H1 (cell line): ENCODE measurements around the gene TRAPPC6A. TPM values are rescaled to one million over a fixed set of nuclear protein-coding genes. Genes with fewer than 3 reads are reported as not detected.

Experiments used
- NANOG ChIP-seq: IDR thresholded peaks from 2 replicates; pipeline ENCODE4 v1.6.1; 2011; ENCODE audit warnings: low read length, low read depth, mild to moderate bottlenecking, inconsistent platforms; ENCODE audit not compliant: insufficient read depth, poor library complexity, severe bottlenecking
- RNF2 ChIP-seq: fragments of 200-900, 300-1000 bp; sonication (generic); IDR thresholded peaks from 2 replicates; pipeline ENCODE4 v1.7.1; 2016; ENCODE audit warnings: borderline replicate concordance, low read depth, mild to moderate bottlenecking, antibody characterized with exemption, low read length; ENCODE audit not compliant: poor library complexity, severe bottlenecking; ENCODE audit errors: missing control alignments
- SIX5 ChIP-seq: IDR thresholded peaks from 2 replicates; pipeline ENCODE4 v1.6.1; 2011; ENCODE audit warnings: mild to moderate bottlenecking, low read depth, low read length
- SUZ12 ChIP-seq: fragments of 200-600 bp; sonication (generic); IDR thresholded peaks from 2 replicates; pipeline ENCODE4 v1.6.1; 2012; ENCODE audit warnings: mild to moderate bottlenecking, inconsistent platforms, low read length, moderate library complexity, mixed read lengths
- ZNF274 ChIP-seq: IDR thresholded peaks from 2 replicates; pipeline ENCODE4 v1.7.0; 2012; ENCODE audit warnings: low read length, borderline replicate concordance; ENCODE audit errors: extremely low read depth
- polyA plus RNA-seq, 7 experiments: library from polyadenylated mRNA; depleted of rRNA in 3 of 7; stranded (reverse) in 5 of 7; unstranded in 2 of 7; fragments of >200 nt in 5 of 7; fragments of 200-250 nt in 2 of 7; gene quantifications; 1 replicate in 5 of 7; 2 replicates in 1 of 7; 4 replicates in 1 of 7; pipeline versions ENCODE4 v1.2.1 to v1.2.3, GENCODE V29; 2011 to 2013; ENCODE audit warnings: missing spikeins in 2 of 7, mixed read lengths in 2 of 7
- total RNA-seq: library from RNA; stranded (reverse); fragmentation: NEBNext Ultra II Directional; extraction: Animal tissue kit (Norgen Biotek cat#: 25700); gene quantifications from 2 replicates; pipeline ENCODE4 v1.2.1, GENCODE V29; 2021
- TF ChIP-seq, protein P1 (sequence below), 3 experiments: IDR thresholded peaks; 1 replicate in 2 of 3; 2 replicates in 1 of 3; pipeline versions ENCODE4 v1.5.1 to v1.6.1; 2011; ENCODE audit warnings: low read length in 3 of 3, mild to moderate bottlenecking in 3 of 3, inconsistent platforms in 2 of 3, low read depth in 1 of 3, moderate library complexity in 1 of 3; ENCODE audit not compliant: insufficient read depth in 1 of 3; ENCODE audit errors: control extremely low read depth in 1 of 3

Gene TRAPPC6A
- total and polyA plus RNA-seq, 2 of the 8 experiments (the other 6 are each of a cell fraction or from before 2014, with no cell fraction given) = 31.8 to 130 TPM

DNA sequence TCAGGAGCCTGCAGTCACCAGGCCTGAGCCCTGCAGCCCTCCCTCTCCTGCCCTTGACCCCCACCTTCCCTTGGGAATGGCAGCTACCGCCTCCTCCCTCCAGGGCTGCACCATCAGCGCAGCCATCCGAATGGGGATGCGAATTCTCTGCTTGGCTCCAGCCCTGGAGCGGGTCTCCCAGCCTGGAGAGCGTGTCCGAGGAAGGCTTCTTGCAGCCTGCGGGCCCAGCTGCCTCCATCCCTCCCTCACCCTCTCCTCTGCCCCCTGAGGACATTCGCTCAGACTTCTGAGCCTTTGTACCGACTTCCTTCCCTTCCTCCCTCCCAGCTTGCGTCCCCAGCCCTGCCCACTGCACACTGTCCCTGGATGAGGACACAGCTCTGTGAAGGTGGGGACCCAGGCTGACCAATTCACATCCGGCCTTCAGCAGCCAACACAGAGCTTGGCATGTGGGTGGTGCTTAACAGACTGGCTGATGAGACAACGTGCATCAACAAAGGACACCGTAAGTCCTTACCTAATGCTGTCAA is 11.2 kb downstream of the TRAPPC6A start (continued):
- TF ChIP-seq NANOG (no peak), ZNF274 (no peak), RNF2 (no peak), SUZ12 (no peak), SIX5 (no peak)
- TF ChIP-seq, protein P1, sequence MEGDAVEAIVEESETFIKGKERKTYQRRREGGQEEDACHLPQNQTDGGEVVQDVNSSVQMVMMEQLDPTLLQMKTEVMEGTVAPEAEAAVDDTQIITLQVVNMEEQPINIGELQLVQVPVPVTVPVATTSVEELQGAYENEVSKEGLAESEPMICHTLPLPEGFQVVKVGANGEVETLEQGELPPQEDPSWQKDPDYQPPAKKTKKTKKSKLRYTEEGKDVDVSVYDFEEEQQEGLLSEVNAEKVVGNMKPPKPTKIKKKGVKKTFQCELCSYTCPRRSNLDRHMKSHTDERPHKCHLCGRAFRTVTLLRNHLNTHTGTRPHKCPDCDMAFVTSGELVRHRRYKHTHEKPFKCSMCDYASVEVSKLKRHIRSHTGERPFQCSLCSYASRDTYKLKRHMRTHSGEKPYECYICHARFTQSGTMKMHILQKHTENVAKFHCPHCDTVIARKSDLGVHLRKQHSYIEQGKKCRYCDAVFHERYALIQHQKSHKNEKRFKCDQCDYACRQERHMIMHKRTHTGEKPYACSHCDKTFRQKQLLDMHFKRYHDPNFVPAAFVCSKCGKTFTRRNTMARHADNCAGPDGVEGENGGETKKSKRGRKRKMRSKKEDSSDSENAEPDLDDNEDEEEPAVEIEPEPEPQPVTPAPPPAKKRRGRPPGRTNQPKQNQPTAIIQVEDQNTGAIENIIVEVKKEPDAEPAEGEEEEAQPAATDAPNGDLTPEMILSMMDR (IDR thresholded peaks at IDR 0.05; ENCODE audit: control extremely low read depth in 1 of 3, insufficient read depth in 1 of 3, low read depth in 1 of 3, low read length in 3 of 3) = no peak
